Mononuclear cell (primary cell): ENCODE results near the gene MYL5. TPM values are rescaled to one million over a fixed set of nuclear protein-coding genes. Genes with fewer than 3 reads are reported as not detected.

ENCODE experiments used
- H3K27me3 ChIP-seq: 2 replicates; pipeline ENCODE4 v1.6.0; 2011; ENCODE audit warnings: low read length, control low read depth; ENCODE audit not compliant: insufficient read depth
- H3K4me1 ChIP-seq: 2 replicates; pipeline ENCODE4 v1.5.1; 2011; ENCODE audit warnings: mild to moderate bottlenecking, low read length, control low read depth; ENCODE audit not compliant: insufficient read depth
- H3K4me3 ChIP-seq: 2 replicates; pipeline ENCODE4 v1.5.1; 2011; ENCODE audit warnings: mild to moderate bottlenecking, low read length, moderate library complexity
- H3K9me3 ChIP-seq: 2 replicates; pipeline ENCODE4 v1.5.1; 2011; ENCODE audit warnings: low read depth, mild to moderate bottlenecking, control low read depth, low read length
- total RNA-seq: library from RNA; depleted of rRNA; stranded (reverse); fragments of >200 nt; gene quantifications from one replicate; pipeline ENCODE4 v1.2.3, GENCODE V29; 2012

MYL5 gene
- total RNA-seq, 1 donor, result 9.3 TPM

GRCh38 chr4:710116-710515 is 35.8 kb downstream of the MYL5 start:
- Histone ChIP-seq H3K9me3 (no peaks in the 10 kb centered on the region), H3K4me1 (peaks cover 43% of the 10 kb centered on the region), H3K4me3 (no peak overlapping the region), H3K27me3 (no peaks in the 10 kb centered on the region)

GRCh38 chr4:710916-711315 is 36.6 kb downstream of the MYL5 start:
- Histone ChIP-seq H3K27me3 (no peaks in the 10 kb centered on the region), H3K4me3 (no peak overlapping the region), H3K9me3 (no peaks in the 10 kb centered on the region), H3K4me1 (peaks cover 40% of the 10 kb centered on the region)

- Histone ChIP-seq H3K4me3 (no peak overlapping the region), H3K4me1 (peaks cover 29% of the 10 kb centered on the region), H3K9me3 (no peaks in the 10 kb centered on the region), H3K27me3 (no peaks in the 10 kb centered on the region)
These were observed 37.8 kb downstream of the MYL5 start for GRCh38 chr4:712093-712492.

- peaks cover 20% of the 10 kb centered on the region for H3K4me1 ChIP-seq
- no peaks in the 10 kb centered on the region for H3K27me3 ChIP-seq
- H3K9me3 ChIP-seq, result no peaks in the 10 kb centered on the region
- no peak overlapping the region for H3K4me3 ChIP-seq
These were observed 38.7 kb downstream of the MYL5 start for GRCh38 chr4:712916-713632.

GRCh38 chr4:714087-714486 is 39.7 kb downstream of the MYL5 start:
- peaks cover 11% of the 10 kb centered on the region for H3K4me1 ChIP-seq

GRCh38 chr4:717601-718320 is 43.4 kb downstream of the MYL5 start:
- H3K27me3 ChIP-seq, result no peaks in the 10 kb centered on the region
- no peaks in the 10 kb centered on the region for H3K9me3 ChIP-seq
- H3K4me1 ChIP-seq, result no peaks in the 10 kb centered on the region
- H3K4me3 ChIP-seq, result no peak overlapping the region

More at GRCh38 chr4:714087-714486, 39.7 kb downstream of the MYL5 start:
- Histone ChIP-seq H3K27me3 (no peaks in the 10 kb centered on the region), H3K9me3 (no peaks in the 10 kb centered on the region), H3K4me3 (no peak overlapping the region)

DNA sequence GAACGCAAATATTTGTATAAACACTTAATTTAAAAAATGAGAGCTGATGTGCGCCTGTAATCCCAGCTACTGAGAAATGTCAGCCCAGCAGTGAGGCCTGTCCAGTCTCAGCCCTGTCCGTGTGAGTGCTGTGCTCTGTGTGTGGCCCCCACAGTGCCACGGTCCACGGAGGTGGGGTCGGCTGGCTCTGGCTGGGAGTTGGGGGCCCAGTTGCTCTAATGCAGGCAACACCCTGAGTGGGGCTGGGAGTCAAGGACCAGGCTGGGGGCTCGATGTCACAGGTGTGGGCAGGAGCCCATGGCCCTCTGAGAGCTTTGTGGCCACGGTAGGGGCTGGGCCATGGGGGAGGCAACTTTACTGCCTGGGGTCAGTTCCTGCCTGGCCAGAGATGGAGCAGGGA is 44.1 kb downstream of the MYL5 start:
- Histone ChIP-seq H3K4me3 (no peak overlapping the region), H3K4me1 (no peaks in the 10 kb centered on the region), H3K27me3 (no peaks in the 10 kb centered on the region), H3K9me3 (no peaks in the 10 kb centered on the region)

DNA sequence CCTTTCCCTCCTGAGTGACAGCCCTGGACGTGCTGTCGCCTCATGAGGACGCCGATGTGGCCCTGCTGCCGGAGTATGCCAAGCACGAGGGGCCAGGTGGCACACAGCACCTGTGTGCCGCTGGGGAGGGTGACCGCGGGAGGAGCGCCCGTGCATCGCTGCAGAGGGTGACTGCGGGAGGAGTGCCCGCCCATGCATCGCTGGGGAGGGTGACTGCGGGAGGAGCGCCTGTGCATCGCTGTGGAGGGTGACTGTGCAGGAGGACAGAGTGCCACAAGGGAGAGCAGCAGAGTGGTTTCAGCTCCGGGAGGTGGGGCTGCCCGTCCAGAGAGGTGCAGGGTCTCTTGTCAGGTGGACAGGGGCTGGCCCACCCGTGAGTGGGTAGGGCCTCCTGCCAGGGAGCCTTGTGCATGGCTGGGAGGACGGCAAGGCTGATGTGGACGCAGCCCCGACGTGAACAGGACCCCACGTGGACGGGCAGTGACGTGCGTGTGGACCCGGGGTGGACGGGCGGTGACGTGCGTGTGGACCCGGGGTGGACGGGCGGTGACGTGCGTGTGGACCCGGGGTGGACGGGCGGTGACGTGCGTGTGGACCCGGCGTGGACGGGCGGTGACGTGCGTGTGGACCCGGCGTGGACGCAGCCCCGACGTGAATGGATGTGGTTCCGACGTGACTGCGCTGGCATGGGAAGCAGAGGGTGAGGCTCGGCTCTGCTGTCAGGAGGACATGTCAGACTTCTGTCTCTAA is 45.9 kb downstream of the MYL5 start:
- Histone ChIP-seq H3K4me3 (no peak overlapping the region), H3K4me1 (no peaks in the 10 kb centered on the region), H3K9me3 (no peaks in the 10 kb centered on the region), H3K27me3 (no peaks in the 10 kb centered on the region)

DNA sequence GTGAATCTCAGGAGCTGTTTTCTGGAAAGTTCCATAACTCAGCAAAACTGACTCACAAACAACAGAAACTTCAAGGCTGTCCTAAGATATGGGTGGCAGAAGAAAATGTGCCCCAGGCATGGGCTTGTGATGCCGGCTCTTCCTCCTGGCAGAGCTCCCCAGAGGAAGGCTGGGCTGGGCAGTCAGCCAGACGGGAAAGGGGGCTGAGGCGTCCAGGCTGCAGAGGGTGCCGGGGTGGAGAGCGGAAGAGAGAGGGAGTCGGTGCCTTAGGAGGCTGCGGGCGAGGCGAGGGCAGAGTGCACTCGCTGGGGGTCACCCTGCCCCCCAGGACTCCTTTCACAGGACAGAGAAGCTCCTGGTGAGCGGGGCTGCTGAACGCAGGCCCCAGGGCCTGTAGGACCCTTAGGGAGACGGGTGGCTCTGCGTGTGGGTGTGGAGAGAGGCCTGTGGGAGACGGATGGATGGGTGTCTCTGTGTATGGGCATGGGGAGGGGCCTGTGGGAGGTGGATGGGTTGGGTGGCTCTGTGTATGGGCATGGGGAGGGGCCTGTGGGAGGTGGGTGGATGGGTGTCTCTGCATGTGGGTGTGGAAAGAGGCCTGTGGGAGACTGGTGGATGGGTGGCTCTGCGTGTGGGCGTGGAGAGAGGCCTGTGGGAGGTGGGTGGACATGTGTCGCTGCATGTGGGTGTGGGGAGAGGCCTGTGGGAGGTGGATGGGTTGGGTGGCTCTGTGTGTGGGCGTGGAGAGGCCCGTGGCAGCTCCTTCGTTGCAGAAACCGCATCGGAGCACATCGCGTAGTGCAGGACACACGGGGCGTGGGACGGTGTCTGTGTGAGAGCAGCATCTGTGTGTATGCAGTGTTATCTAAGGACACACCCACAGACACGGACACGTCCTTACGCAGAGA is 47.2 kb downstream of the MYL5 start:
- H3K27me3 ChIP-seq, result no peaks in the 10 kb centered on the region
- H3K4me3 ChIP-seq, result no peak overlapping the region
- H3K4me1 ChIP-seq, result peaks cover 3% of the 10 kb centered on the region
- no peaks in the 10 kb centered on the region for H3K9me3 ChIP-seq

DNA sequence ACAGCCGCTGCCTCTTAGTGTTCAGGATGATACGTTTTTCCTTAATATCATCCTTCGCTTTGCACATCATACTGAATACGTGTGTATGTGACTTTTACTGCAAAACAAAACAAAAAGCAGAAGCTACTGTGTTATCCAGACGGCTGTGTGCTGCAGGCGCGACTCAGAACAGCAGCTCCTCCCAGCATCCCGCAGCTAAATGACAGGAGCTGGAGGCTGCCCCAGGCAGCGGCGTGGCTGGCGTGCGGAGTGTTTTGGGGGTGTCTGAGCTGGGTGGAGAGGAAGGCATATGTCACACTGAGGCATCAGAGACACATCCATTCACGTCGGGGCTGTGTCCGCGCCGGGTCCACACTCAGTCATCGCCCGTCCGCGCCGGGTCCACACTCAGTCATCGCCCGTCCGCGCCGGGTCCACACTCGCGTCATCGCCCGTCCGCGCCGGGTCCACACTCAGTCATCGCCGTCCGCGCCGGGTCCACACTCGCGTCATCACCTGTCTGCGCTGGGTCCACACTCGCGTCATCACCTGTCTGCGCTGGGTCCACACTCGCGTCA is 47.9 kb downstream of the MYL5 start:
- Histone ChIP-seq H3K4me1 (peaks cover 3% of the 10 kb centered on the region), H3K4me3 (no peak overlapping the region), H3K27me3 (no peaks in the 10 kb centered on the region), H3K9me3 (no peaks in the 10 kb centered on the region)

DNA sequence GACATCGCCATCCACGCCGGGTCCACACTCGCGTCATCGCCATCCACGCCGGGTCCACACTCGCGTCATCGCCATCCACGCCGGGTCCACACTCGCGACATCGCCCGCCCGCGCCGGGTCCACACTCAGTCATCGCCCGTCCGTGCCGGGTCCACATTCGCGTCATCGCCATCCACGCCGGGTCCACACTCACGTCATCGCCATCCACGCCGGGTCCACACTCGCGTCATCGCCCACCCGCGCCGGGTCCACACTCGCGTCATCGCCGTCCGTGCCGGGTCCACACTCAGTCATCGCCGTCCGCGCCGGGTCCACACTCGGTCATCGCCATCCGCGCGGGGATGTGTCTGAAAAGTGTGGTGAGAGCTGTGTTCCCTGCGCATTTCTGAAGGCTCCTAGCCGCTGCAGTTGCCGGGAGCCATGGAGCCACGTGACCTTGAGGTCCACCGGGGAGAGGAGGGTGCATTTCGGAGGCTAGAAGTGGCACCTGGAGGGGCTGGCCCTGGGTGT is 48.6 kb downstream of the MYL5 start:
- H3K4me1 ChIP-seq, result peaks cover 3% of the 10 kb centered on the region
- H3K9me3 ChIP-seq, result no peaks in the 10 kb centered on the region
- H3K4me3 ChIP-seq, result no peak overlapping the region
- H3K27me3 ChIP-seq, result no peaks in the 10 kb centered on the region

DNA sequence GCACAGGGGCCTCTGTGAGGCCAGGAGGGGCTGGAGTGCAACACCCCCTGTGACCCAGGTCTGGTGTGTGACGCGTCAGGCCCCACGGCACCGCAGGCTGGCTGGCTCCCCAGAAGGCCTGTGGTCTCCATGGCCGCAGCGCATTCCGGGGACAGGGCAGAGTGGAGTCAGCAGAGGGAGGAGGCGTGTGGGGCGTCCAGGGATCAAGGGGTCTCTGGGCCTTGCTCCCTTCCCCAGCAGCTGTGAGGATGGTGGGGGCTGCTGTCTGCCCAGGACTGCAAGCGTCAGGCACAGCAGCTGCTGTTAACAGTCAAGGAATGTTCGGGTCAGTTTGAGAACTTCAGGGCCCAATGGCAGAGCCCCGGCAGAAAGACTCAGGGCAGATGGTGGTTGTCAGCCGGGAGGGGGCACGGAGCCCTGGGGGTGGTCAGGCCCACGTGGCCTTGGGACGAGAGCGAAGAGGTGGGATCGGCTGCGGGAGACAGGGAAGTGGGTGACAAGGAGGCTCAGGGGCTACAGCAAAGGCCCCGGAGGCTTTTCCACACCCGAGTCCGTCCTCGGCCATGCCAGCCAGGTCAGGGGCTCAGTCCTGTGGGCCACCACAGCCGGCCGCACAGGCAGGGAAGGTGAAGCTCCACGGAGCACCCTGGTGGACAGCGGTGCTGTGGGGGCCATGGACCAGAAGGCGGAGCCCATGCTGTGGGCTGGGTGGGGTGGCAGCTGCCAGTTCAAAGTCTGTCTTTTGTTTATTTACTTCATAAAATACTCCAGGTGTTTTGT is 49.6 kb downstream of the MYL5 start:
- Histone ChIP-seq H3K27me3 (no peaks in the 10 kb centered on the region), H3K4me1 (peaks cover 3% of the 10 kb centered on the region), H3K4me3 (no peak overlapping the region), H3K9me3 (no peaks in the 10 kb centered on the region)

GRCh38 chr4:725391-726234 is 51.3 kb downstream of the MYL5 start:
- H3K4me3 ChIP-seq, result no peak overlapping the region
- no peaks in the 10 kb centered on the region for H3K9me3 ChIP-seq
- no peaks in the 10 kb centered on the region for H3K27me3 ChIP-seq
- peaks cover 3% of the 10 kb centered on the region for H3K4me1 ChIP-seq
